GM23338 (cell line): ENCODE measurements around the gene ANO1. TPM values are rescaled to one million over a fixed set of nuclear protein-coding genes. Genes with fewer than 3 reads are reported as not detected.

ENCODE experiments used
- ATAC-seq: fragments of 200-7000 bp; cut with Tn5 transposase; 3 replicates; pipeline ENCODE4 v1.9.1; 2020
- DNase-seq: peaks from one replicate; pipeline ENCODE4 v3.0.0-alpha.2; 2015; ENCODE audit warnings: low spot score
- H2AFZ ChIP-seq: fragments of 200-600 bp; sonication (generic); 2 replicates; pipeline ENCODE4 v1.8.0; 2016; ENCODE audit warnings: antibody characterized with exemption, mild to moderate bottlenecking, moderate library complexity
- H3F3A ChIP-seq: fragments of 200-600 bp; sonication (generic); replicated peaks from 2 replicates; pipeline ENCODE4 v1.8.0; 2017; ENCODE audit warnings: antibody characterized with exemption, mixed run types, low read depth
- H3K27ac ChIP-seq: fragments of 200-600 bp; sonication (generic); 2 replicates; pipeline ENCODE4 v1.6.1; 2016; ENCODE audit warnings: low read depth
- H3K27me3 ChIP-seq: fragments of 200-600 bp; sonication (generic); 2 replicates; pipeline ENCODE4 v1.8.0; 2016; ENCODE audit warnings: mild to moderate bottlenecking, mixed run types, moderate library complexity; ENCODE audit not compliant: insufficient read depth
- H3K36me3 ChIP-seq: fragments of 200-600 bp; sonication (generic); 2 replicates; pipeline ENCODE4 v1.8.0; 2016; ENCODE audit warnings: mild to moderate bottlenecking; ENCODE audit not compliant: insufficient read depth
- H3K4me1 ChIP-seq: fragments of 200-600 bp; sonication (generic); 2 replicates; pipeline ENCODE4 v1.8.0; 2016; ENCODE audit warnings: mild to moderate bottlenecking, moderate library complexity; ENCODE audit not compliant: insufficient read depth
- H3K4me2 ChIP-seq: fragments of 200-600 bp; sonication (generic); 2 replicates; pipeline ENCODE4 v1.7.1; 2017; ENCODE audit warnings: mixed run types
- H3K4me3 ChIP-seq: fragments of 200-600 bp; sonication (generic); 2 replicates; pipeline ENCODE4 v1.6.1; 2016; ENCODE audit warnings: mixed run types
- H3K79me2 ChIP-seq: fragments of 200-600 bp; sonication (generic); replicated peaks from 2 replicates; pipeline ENCODE4 v1.8.0; 2017; ENCODE audit warnings: mild to moderate bottlenecking; ENCODE audit not compliant: insufficient read depth
- H3K9me2 ChIP-seq: fragments of 200-600 bp; sonication (generic); 2 replicates; pipeline ENCODE4 v1.8.0; 2017; ENCODE audit not compliant: insufficient read depth
- H4K20me1 ChIP-seq: fragments of 200-600 bp; sonication (generic); replicated peaks from 2 replicates; pipeline ENCODE4 v1.8.0; 2017; ENCODE audit warnings: mild to moderate bottlenecking; ENCODE audit not compliant: insufficient read depth
- H3K27ac Mint-ChIP-seq: 2 replicates; pipeline ENCODE4 v1.8.0; 2020; ENCODE audit warnings: inconsistent platforms, mild to moderate bottlenecking, moderate library complexity, mixed read lengths
- H3K27me3 Mint-ChIP-seq: 3 replicates; pipeline ENCODE4 v1.8.0; 2022; ENCODE audit warnings: low read depth, mild to moderate bottlenecking, moderate library complexity, mixed read lengths, inconsistent platforms; ENCODE audit not compliant: insufficient read depth, poor library complexity
- H3K36me3 Mint-ChIP-seq: 3 replicates; pipeline ENCODE4 v1.8.0; 2021; ENCODE audit warnings: low read depth, mild to moderate bottlenecking, inconsistent platforms, moderate library complexity, mixed read lengths
- H3K4me1 Mint-ChIP-seq: 3 replicates; pipeline ENCODE4 v1.8.0; 2020; ENCODE audit warnings: mild to moderate bottlenecking, inconsistent platforms, mixed read lengths
- H3K4me3 Mint-ChIP-seq: 3 replicates; pipeline ENCODE4 v1.8.0; 2021; ENCODE audit warnings: moderate library complexity, mild to moderate bottlenecking, inconsistent platforms, mixed read lengths
- H3K9me3 Mint-ChIP-seq: 3 replicates; pipeline ENCODE4 v1.8.0; 2020; ENCODE audit warnings: moderate library complexity, mild to moderate bottlenecking, inconsistent platforms, mixed read lengths
- EZH2 ChIP-seq: fragments of 200-600 bp; sonication (generic); IDR thresholded peaks from one replicate; pipeline ENCODE4 v1.8.0; 2017; ENCODE audit warnings: antibody characterized with exemption, mild to moderate bottlenecking, low read depth; ENCODE audit not compliant: unreplicated experiment
- EZH2phosphoT487 ChIP-seq: fragments of 200-600 bp; sonication (generic); IDR thresholded peaks from one replicate; pipeline ENCODE4 v1.8.1; 2018; ENCODE audit warnings: antibody characterized with exemption; ENCODE audit not compliant: unreplicated experiment
- NANOG ChIP-seq: IDR thresholded peaks from 2 replicates; pipeline ENCODE4 v1.6.1; 2016; ENCODE audit warnings: antibody characterized with exemption, borderline replicate concordance
- STAT1 ChIP-seq: IDR thresholded peaks from one replicate; pipeline ENCODE4 v1.6.1; 2016; ENCODE audit warnings: antibody characterized with exemption; ENCODE audit not compliant: unreplicated experiment
- ZNF114 ChIP-seq: fragments of 250-450 bp; sonication (Bioruptor Pico); IDR thresholded peaks from 2 replicates; pipeline ENCODE4 v1.5.0; 2020; ENCODE audit warnings: mild to moderate bottlenecking, moderate library complexity
- polyA plus RNA-seq: library from polyadenylated mRNA; unstranded; fragments of >200 nt; fragmentation: Nextera tagmentation; extraction: Ambion mirVana; gene quantifications from 2 replicates; pipeline ENCODE4 v1.2.1, GENCODE V29; 2016
- total RNA-seq: library from RNA; depleted of rRNA; stranded (reverse); fragments of >200 nt; shearing (Covaris generic); gene quantifications from 2 replicates; pipeline ENCODE4 v1.2.3, GENCODE V29; 2014
- TF ChIP-seq, protein P1 (sequence below), 2 experiments: fragments of 200-600 bp in 1 of 2; sonication (generic) in 1 of 2; conservative IDR thresholded peaks; 2 replicates each; pipeline versions ENCODE4 v1.5.1 to v1.6.1; 2016 to 2017; ENCODE audit warnings: antibody characterized with exemption in 2 of 2, low read depth in 2 of 2, mild to moderate bottlenecking in 2 of 2, moderate library complexity in 1 of 2
- TF ChIP-seq, protein P2 (sequence below): IDR thresholded peaks from one replicate; pipeline ENCODE4 v1.6.1; 2018; ENCODE audit warnings: antibody characterized with exemption; ENCODE audit not compliant: unreplicated experiment

ANO1 gene
- total and polyA plus RNA-seq, 2 experiments from 2014 or later: 1.4 to 3.4 TPM

DNA sequence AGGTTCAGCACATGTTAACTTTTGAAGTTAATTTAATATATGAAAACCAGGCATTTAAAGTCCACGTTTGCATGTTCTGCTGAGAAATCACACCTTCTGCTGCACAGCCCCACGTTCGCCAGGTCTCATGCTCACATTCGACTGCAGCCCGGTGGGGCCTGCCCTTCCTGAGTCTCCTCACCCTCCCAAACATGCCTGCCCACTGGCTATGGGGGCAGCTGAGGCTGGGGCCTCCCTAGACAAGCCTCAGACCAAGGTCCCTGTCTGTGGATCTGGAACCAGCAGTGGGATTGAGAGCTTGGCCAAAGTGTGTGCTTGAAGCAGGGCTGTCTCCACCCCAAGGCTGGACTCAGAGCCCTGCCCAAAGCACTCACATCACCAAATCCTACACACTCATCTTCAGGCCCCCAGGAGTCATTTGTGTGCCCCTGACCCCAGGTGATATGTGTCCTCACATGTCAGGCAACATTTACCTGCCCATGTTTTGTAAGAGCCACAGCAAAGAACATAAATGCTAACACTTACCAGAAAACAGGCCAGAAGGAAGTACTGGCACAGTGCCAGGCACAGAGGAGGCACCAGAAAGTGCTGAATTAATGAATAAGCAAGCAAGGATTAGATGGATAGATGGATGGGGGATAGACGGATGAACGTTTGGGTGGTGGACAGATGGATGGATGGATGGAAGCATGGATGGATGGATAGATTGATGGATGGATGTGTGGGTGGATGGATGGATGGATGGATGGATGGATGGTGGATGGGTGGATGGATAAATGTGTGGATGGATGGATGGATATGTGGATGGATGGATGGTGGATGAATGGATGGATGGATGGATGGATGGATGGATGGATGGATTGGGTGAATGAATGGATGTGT lies 115.5 kb downstream of the ANO1 start:
- no peak for DNase-seq
- H3K36me3 Mint-ChIP-seq: no peaks in the 10 kb centered on the region; the same call in 2 of the 3 replicates
- Histone ChIP-seq H3K79me2 (no peaks in the 10 kb centered on the region), H3K36me3 (no peaks in the 10 kb centered on the region), H3K4me2 (no peak overlapping the region), H3K27me3 (no peaks in the 10 kb centered on the region), H3F3A (0 out of 2 replicates have a peak, but pooled peaks cover 3% of the 10 kb centered on the region), H3K4me3 (no peak overlapping the region), H3K27ac (no peak overlapping the region), H3K4me1 (no peaks in the 10 kb centered on the region), H3K9me2 (no peaks in the 10 kb centered on the region), H2AFZ (no peak overlapping the region), H4K20me1 (no peaks in the 10 kb centered on the region)
- peaks cover 8% of the 10 kb centered on the region for H3K27me3 Mint-ChIP-seq
- peaks cover 3% of the 10 kb centered on the region; the same call in 1 of the 3 replicates for H3K4me1 Mint-ChIP-seq
- no peaks in the 10 kb centered on the region; the same call in 2 of the 3 replicates for H3K9me3 Mint-ChIP-seq
- H3K4me3 Mint-ChIP-seq: no peak overlapping the region
- TF ChIP-seq, protein P1, sequence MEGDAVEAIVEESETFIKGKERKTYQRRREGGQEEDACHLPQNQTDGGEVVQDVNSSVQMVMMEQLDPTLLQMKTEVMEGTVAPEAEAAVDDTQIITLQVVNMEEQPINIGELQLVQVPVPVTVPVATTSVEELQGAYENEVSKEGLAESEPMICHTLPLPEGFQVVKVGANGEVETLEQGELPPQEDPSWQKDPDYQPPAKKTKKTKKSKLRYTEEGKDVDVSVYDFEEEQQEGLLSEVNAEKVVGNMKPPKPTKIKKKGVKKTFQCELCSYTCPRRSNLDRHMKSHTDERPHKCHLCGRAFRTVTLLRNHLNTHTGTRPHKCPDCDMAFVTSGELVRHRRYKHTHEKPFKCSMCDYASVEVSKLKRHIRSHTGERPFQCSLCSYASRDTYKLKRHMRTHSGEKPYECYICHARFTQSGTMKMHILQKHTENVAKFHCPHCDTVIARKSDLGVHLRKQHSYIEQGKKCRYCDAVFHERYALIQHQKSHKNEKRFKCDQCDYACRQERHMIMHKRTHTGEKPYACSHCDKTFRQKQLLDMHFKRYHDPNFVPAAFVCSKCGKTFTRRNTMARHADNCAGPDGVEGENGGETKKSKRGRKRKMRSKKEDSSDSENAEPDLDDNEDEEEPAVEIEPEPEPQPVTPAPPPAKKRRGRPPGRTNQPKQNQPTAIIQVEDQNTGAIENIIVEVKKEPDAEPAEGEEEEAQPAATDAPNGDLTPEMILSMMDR (conservative IDR thresholded peaks at IDR 0.05; ENCODE audit: low read depth in 2 of 2): no peak
- no peak for TF ChIP-seq STAT1
- TF ChIP-seq EZH2: no peak
- TF ChIP-seq NANOG: no peak
- TF ChIP-seq EZH2phosphoT487: no peak
- TF ChIP-seq, protein P2, sequence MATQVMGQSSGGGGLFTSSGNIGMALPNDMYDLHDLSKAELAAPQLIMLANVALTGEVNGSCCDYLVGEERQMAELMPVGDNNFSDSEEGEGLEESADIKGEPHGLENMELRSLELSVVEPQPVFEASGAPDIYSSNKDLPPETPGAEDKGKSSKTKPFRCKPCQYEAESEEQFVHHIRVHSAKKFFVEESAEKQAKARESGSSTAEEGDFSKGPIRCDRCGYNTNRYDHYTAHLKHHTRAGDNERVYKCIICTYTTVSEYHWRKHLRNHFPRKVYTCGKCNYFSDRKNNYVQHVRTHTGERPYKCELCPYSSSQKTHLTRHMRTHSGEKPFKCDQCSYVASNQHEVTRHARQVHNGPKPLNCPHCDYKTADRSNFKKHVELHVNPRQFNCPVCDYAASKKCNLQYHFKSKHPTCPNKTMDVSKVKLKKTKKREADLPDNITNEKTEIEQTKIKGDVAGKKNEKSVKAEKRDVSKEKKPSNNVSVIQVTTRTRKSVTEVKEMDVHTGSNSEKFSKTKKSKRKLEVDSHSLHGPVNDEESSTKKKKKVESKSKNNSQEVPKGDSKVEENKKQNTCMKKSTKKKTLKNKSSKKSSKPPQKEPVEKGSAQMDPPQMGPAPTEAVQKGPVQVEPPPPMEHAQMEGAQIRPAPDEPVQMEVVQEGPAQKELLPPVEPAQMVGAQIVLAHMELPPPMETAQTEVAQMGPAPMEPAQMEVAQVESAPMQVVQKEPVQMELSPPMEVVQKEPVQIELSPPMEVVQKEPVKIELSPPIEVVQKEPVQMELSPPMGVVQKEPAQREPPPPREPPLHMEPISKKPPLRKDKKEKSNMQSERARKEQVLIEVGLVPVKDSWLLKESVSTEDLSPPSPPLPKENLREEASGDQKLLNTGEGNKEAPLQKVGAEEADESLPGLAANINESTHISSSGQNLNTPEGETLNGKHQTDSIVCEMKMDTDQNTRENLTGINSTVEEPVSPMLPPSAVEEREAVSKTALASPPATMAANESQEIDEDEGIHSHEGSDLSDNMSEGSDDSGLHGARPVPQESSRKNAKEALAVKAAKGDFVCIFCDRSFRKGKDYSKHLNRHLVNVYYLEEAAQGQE: no peak
- TF ChIP-seq ZNF114 (CRISPR knock-in tag): no peak
- H3K27ac Mint-ChIP-seq: no peak overlapping the region
- ATAC-seq: no peak
